ENCODE measurements around the gene MAST3. TPM values are rescaled to one million over a fixed set of nuclear protein-coding genes. Genes with fewer than 3 reads are reported as not detected.

Gene MAST3
- total RNA-seq, 1 experiment from 2014 or later, result 10.4 TPM

- no peaks in the 10 kb centered on the region for H3K23me2 ChIP-seq (ENCODE audit: insufficient read length, low read depth, low read length, poor library complexity, severe bottlenecking)
- H2BK5ac ChIP-seq (ENCODE audit: insufficient read length, low read length), result no peak overlapping the region
- no peaks in the 10 kb centered on the region for H4K20me1 ChIP-seq (ENCODE audit: control insufficient read depth, insufficient read depth, insufficient read length)
- H3K9me3 ChIP-seq (ENCODE audit: control insufficient read depth, low read depth, low read length), result no peaks in the 10 kb centered on the region
- H3K4me1 ChIP-seq (ENCODE audit: insufficient read depth, low read length), result no peaks in the 10 kb centered on the region
- no peak overlapping the region for H3K14ac ChIP-seq (ENCODE audit: insufficient read depth, low read length)
- peaks cover 15 to 57% (median 53%) of the 10 kb centered on the region in 3 experiments; a peak in 6 of 7 replicates for H3K36me3 Mint-ChIP-seq (ENCODE audit: insufficient read depth in 1 of 3, low read depth in 3 of 3)
- H4K5ac ChIP-seq (ENCODE audit: insufficient read length, low read depth, low read length), result no peak overlapping the region
- no peak overlapping the region for H3K27ac ChIP-seq (ENCODE audit: insufficient read length, low read depth, low read length)
- no peak overlapping the region for H4K91ac ChIP-seq (ENCODE audit: insufficient read length, low read depth, low read length)
- no peaks in the 10 kb centered on the region for H3K79me2 ChIP-seq (ENCODE audit: insufficient read depth, low read length)
- H3K27me3 ChIP-seq (ENCODE audit: insufficient read depth, low read length), result no peaks in the 10 kb centered on the region
- no peaks in the 10 kb centered on the region for H3K4me1 Mint-ChIP-seq
- H3K27ac Mint-ChIP-seq, result no peak overlapping the region; a peak in 1 of 7 replicates
- peak overlapping the region; percentile 9 for H3K23ac ChIP-seq (ENCODE audit: insufficient read length, low read depth, low read length)
- no peaks in the 10 kb centered on the region for H3K27me3 Mint-ChIP-seq (ENCODE audit: low read depth)
- H2BK120ac ChIP-seq (ENCODE audit: low read depth, low read length, poor library complexity, severe bottlenecking), result no peak overlapping the region
- H2BK20ac ChIP-seq (ENCODE audit: low read depth, low read length, poor library complexity, severe bottlenecking), result no peak overlapping the region
- no peaks in the 10 kb centered on the region for H3K9me3 Mint-ChIP-seq
- WGBS (ENCODE audit: extremely low coverage, insufficient read length, low lambda C conversion rate), result no CpG with 5 or more reads among the region's 3 CpGs
- no peak overlapping the region for H3K18ac ChIP-seq (ENCODE audit: insufficient read length, low read depth, low read length)
- H3K56ac ChIP-seq (ENCODE audit: insufficient read length, low read depth, low read length), result no peak overlapping the region
- H3K4me2 ChIP-seq (ENCODE audit: insufficient read depth, insufficient read length, low read length), result no peak overlapping the region
- H3K4ac ChIP-seq (ENCODE audit: low read depth, low read length), result no peak overlapping the region
- H2AK5ac ChIP-seq (ENCODE audit: insufficient read length, low read length), result no peak overlapping the region
- no peak overlapping the region for H4K8ac ChIP-seq (replicated peaks; ENCODE audit: insufficient read length, low read depth, low read length)
- no peak overlapping the region for H3K4me3 Mint-ChIP-seq
- H3K9ac ChIP-seq (ENCODE audit: extremely low read depth, insufficient read length, low read length), result no peak overlapping the region
- no peak overlapping the region for H2BK12ac ChIP-seq (ENCODE audit: insufficient read length, low read depth, low read length)
- no peak overlapping the region for H3T11ph ChIP-seq (ENCODE audit: low read length)
- TF ChIP-seq CTCF (conservative IDR thresholded peaks at IDR 0.05), result no peak
- no peak for DNase-seq
- no peak overlapping the region for H2BK15ac ChIP-seq (ENCODE audit: low read depth, low read length)
- H3K79me1 ChIP-seq (ENCODE audit: insufficient read depth, low read depth, low read length, poor library complexity, severe bottlenecking), result no peaks in the 10 kb centered on the region
- H2AFZ ChIP-seq (ENCODE audit: low read length), result no peak overlapping the region
These were observed 30.5 kb downstream of the MAST3 start for GRCh38 chr19:18128044-18128443.

Data from H9 (cell line).